Effector CD4-positive, alpha-beta T cell (primary cell): ENCODE data around the gene PKD2L1.
"Not testable (repeated sequence)": the region's sequence is repeated elsewhere in the genome, so short reads cannot be mapped to it uniquely, and the experiment has no call there.

Source experiments
- DNase-seq: peaks from one replicate; pipeline ENCODE4 v3.0.0-alpha.2; 2020

PKD2L1 gene

GRCh38 chr10:100328198-100328597 is 1.8 kb downstream of the PKD2L1 start:
- no peak for DNase-seq

- no peak for DNase-seq
Measured at GRCh38 chr10:100327718-100328009, 2.4 kb downstream of the PKD2L1 start.

- DNase-seq: no peak
Measured at GRCh38 chr10:100327007-100327717, 2.9 kb downstream of the PKD2L1 start.

- no peak for DNase-seq
Measured at GRCh38 chr10:100325158-100325557, 4.9 kb downstream of the PKD2L1 start.

- DNase-seq: no peak
Measured at GRCh38 chr10:100319707-100320402, 10.2 kb downstream of the PKD2L1 start.

- DNase-seq: no peak
Measured at GRCh38 chr10:100318207-100318606, 11.8 kb downstream of the PKD2L1 start.

- DNase-seq: no peak
Measured at GRCh38 chr10:100315615-100316014, 14.4 kb downstream of the PKD2L1 start.

GRCh38 chr10:100311298-100311697 is 18.7 kb downstream of the PKD2L1 start:
- DNase-seq: no peak

- no peak for DNase-seq
Measured at GRCh38 chr10:100307684-100308083, 22.3 kb downstream of the PKD2L1 start.

GRCh38 chr10:100306861-100307260 is 23.2 kb downstream of the PKD2L1 start:
- no peak for DNase-seq

GRCh38 chr10:100304414-100304813 is 25.6 kb downstream of the PKD2L1 start:
- no peak for DNase-seq

- DNase-seq: no peak
Measured at GRCh38 chr10:100303724-100304319, 26.2 kb downstream of the PKD2L1 start.

GRCh38 chr10:100301123-100301522 is 28.9 kb downstream of the PKD2L1 start:
- DNase-seq: not testable (repeated sequence)

GRCh38 chr10:100297242-100297641 is 32.8 kb downstream of the PKD2L1 start:
- no peak for DNase-seq

GRCh38 chr10:100293066-100293465 is 37.0 kb downstream of the PKD2L1 start:
- no peak for DNase-seq

- not testable (repeated sequence) for DNase-seq
Measured at GRCh38 chr10:100292300-100292699, 37.7 kb downstream of the PKD2L1 start.

- DNase-seq: no peak
Measured at GRCh38 chr10:100291356-100291755, 38.7 kb downstream of the PKD2L1 start.

- DNase-seq: no peak
Measured at GRCh38 chr10:100289641-100290040, 40.4 kb downstream of the PKD2L1 start.

GRCh38 chr10:100288196-100288595 is 41.8 kb downstream of the PKD2L1 start:
- DNase-seq: no peak

- DNase-seq: no peak
Measured at GRCh38 chr10:100287756-100288155, 42.3 kb downstream of the PKD2L1 start.

- peak; percentile 78 for DNase-seq
Measured at GRCh38 chr10:100286051-100287033, 43.7 kb downstream of the PKD2L1 start, which contains the start of gene BLOC1S2. BLOC1S2 (minus strand) TSS chr10:100286680; CDS start chr10:100286659, 21 bp downstream.

- not testable (repeated sequence) for DNase-seq
Measured at GRCh38 chr10:100285326-100285725, 44.7 kb downstream of the PKD2L1 start.

GRCh38 chr10:100282907-100283306 is 47.1 kb downstream of the PKD2L1 start:
- DNase-seq: no peak
